ENCODE measurements around the gene YDJC.

GRCh38 chr22:21621025-21621424, 8.8 kb downstream of the YDJC start:
- TF ChIP-seq EZH2 (IDR thresholded peaks at IDR 0.05; ENCODE audit: low read depth, low read length, severe bottlenecking): no peak
- TF ChIP-seq POLR2AphosphoS5 (IDR thresholded peaks at IDR 0.05; ENCODE audit: low read depth, low read length): no peak
- no peak for TF ChIP-seq CTCF (IDR thresholded peaks at IDR 0.05; ENCODE audit: control extremely low read depth in 1 of 3, insufficient read depth in 1 of 3, low read depth in 1 of 3, low read length in 3 of 3)
- TF ChIP-seq POLR2A (IDR thresholded peaks at IDR 0.05; ENCODE audit: control extremely low read depth in 1 of 2, low read depth in 2 of 2, low read length in 2 of 2): no peak
- no peak for TF ChIP-seq RAD21 (IDR thresholded peaks at IDR 0.05 in 1 of 2, conservative IDR thresholded peaks at IDR 0.05 in 1 of 2; ENCODE audit: low read depth in 2 of 2, low read length in 2 of 2)
- no peak for TF ChIP-seq YY1 (IDR thresholded peaks at IDR 0.05; ENCODE audit: low read depth, low read length)
- no peak for TF ChIP-seq TAF1 (IDR thresholded peaks at IDR 0.05; ENCODE audit: low read depth, low read length)
- TF ChIP-seq TAF7 (optimal IDR thresholded peaks at IDR 0.05; ENCODE audit: borderline replicate concordance, low read depth, low read length): no peak
- TF ChIP-seq HDAC2 (IDR thresholded peaks at IDR 0.05; ENCODE audit: borderline replicate concordance in 1 of 2, low read depth in 2 of 2, low read length in 2 of 2): no peak

Measured in H1 (cell line).